HepG2 (cell line): ENCODE data around the gene TMEM50B.

Source experiments
- PREB ChIP-seq: sonication (generic); formaldehyde crosslinking; IDR thresholded peaks from 2 replicates; pipeline ENCODE4 v1.4.0; 2020; ENCODE audit warnings: missing genetic modification reagents
- RBFOX2 ChIP-seq: fragments of 200-400 bp; formaldehyde crosslinking; IDR thresholded peaks from 2 replicates; pipeline ENCODE4 v1.6.1; 2017; ENCODE audit warnings: low read depth, mild to moderate bottlenecking, low read length

DNA sequence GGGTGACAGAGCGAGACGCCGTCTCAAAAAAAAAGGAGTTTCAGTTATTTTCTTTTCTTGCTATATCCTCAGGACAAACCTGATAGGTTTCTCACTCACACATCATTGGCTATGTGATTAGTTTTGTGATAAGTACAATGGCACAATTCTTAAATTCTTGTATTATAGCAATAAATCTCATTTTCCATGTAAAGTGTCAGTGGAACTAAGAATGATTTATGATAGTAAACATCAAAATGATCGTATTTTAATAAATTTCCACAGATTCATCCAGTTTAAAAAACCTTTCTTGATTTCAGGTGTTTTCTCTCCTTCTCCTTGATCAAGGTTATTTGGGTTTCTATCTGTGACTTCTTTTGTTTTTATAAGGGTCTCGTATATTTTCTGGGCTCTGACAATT is 8.2 kb upstream of the TMEM50B start:
- no peak for TF ChIP-seq PREB
- TF ChIP-seq RBFOX2 = no peak
